ENCODE measurements around the gene CDRT15L2.
"Not testable (repeated sequence)": the region's sequence is repeated elsewhere in the genome, so short reads cannot be mapped to it uniquely, and the experiment has no call there.

CDRT15L2 gene

DNA sequence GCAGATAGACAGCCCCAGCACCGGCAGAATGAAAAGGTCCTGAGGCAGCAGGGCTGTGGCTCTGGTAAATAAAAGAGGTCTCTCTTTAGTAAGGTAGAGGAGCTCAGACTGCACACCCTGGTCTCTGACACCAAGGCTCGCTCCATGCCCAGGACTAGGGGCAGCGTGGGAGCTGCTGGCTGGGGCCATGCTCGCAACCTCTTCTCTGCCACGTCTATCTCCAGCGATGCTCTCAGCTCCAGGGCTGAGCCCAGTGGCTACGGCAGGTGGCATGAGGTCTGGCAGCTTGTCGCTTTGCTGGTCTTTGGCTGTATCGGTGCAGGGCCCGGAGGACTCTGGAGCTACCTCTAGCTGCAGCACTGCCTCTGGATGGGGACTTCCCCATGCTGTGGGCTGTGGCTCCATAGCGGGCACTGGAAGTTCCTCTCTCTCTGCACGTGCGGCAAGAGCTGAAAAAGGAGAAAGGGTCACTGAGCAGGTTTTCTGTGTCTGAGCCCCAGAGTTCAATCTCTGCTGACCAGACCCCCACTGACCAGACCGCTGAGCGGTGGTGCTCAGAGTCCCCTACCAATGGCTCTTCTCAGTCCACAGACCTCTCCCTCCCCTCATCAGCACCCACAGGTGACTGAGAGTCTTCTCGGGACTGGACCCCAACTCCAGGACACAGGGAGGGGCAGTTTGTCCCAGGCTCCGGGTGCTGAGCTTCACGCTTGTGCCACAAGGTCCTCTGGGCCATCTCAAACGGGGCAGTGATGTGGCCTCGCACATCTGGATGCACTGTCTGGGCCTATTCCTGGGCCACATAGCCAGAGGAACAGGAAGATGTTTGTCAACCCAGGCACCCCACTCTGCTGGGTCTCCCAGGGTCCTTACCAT, 24.2 kb upstream of the CDRT15L2 start:
- not testable (repeated sequence) for H3K4me1 ChIP-seq (ENCODE audit: control insufficient read depth, insufficient read depth, low read length, poor library complexity, severe bottlenecking); H3K27ac ChIP-seq (ENCODE audit: low read depth, low read length, severe bottlenecking); H3K36me3 ChIP-seq (ENCODE audit: control insufficient read depth, insufficient read depth, low read length); H3K4me3 ChIP-seq (ENCODE audit: extremely low read depth, insufficient read depth, low read length, poor library complexity, severe bottlenecking); H3K9me3 ChIP-seq (ENCODE audit: control insufficient read depth, low read length)
- WGBS, 2 experiments (ENCODE audit: insufficient coverage in 2 of 2) = 92 to 94% methylated on average over 4 to 7 of the region's 20 CpGs

DNA sequence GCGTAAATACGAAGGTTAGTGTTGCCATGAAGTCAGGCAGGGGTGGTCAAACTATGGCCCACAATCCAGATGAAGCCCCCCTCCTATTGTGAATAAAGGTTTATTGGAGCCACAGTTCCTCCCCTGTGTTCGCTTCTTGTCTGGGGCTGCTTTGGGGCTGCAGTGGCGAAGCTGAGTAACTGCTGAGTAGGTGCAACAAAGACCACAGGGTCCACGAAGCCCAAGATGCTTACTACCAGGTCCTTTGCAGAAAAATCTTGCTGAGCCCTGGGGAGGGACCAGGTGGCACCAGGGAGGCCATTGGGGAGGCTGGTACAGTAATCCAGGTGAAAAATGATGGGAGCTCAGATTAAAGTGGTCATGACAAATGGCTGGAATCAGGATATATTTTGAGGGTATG, 21.4 kb upstream of the CDRT15L2 start:
- H3K4me1 ChIP-seq (ENCODE audit: control insufficient read depth, insufficient read depth, low read length, poor library complexity, severe bottlenecking); H3K27ac ChIP-seq (ENCODE audit: low read depth, low read length, severe bottlenecking); H3K36me3 ChIP-seq (ENCODE audit: control insufficient read depth, insufficient read depth, low read length); H3K4me3 ChIP-seq (ENCODE audit: extremely low read depth, insufficient read depth, low read length, poor library complexity, severe bottlenecking); H3K9me3 ChIP-seq (ENCODE audit: control insufficient read depth, low read length): not testable (repeated sequence)
- WGBS, 2 experiments (ENCODE audit: insufficient coverage in 2 of 2) = 94 to 100% methylated on average over 2 to 3 of the region's 5 CpGs

DNA sequence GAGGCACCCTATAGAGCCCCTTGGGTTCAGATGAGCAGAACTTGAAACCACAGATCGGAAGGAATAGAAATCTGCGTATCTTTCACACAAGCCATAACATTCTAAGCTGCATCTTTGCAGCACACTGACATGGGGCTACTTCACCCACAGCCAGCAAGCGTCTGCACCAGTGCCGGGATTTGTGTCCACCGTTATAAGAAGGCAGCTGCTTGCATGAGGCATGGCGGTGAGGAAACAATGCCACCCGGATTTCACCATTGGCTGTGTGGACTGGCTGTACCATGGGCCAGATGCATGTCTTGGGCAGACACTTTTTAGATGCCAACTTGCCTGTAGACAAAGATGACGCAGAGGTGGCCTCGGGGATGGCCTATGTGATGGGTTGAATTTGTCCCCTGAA, 20.5 kb upstream of the CDRT15L2 start:
- not testable (repeated sequence) for H3K4me3 ChIP-seq (ENCODE audit: extremely low read depth, insufficient read depth, low read length, poor library complexity, severe bottlenecking); H3K36me3 ChIP-seq (ENCODE audit: control insufficient read depth, insufficient read depth, low read length); H3K4me1 ChIP-seq (ENCODE audit: control insufficient read depth, insufficient read depth, low read length, poor library complexity, severe bottlenecking); H3K9me3 ChIP-seq (ENCODE audit: control insufficient read depth, low read length); H3K27ac ChIP-seq (ENCODE audit: low read depth, low read length, severe bottlenecking)
- 93 to 97% methylated on average over 7 to 8 of the region's 9 CpGs for WGBS, 2 experiments (ENCODE audit: insufficient coverage in 2 of 2)

GRCh38 chr17:20562587-20562986, 16.9 kb upstream of the CDRT15L2 start:
- Histone ChIP-seq H3K9me3 (ENCODE audit: control insufficient read depth, low read length) (no peaks in the 10 kb centered on the region), H3K4me3 (ENCODE audit: extremely low read depth, insufficient read depth, low read length, poor library complexity, severe bottlenecking) (no peak overlapping the region), H3K4me1 (ENCODE audit: control insufficient read depth, insufficient read depth, low read length, poor library complexity, severe bottlenecking) (no peaks in the 10 kb centered on the region), H3K27ac (ENCODE audit: low read depth, low read length, severe bottlenecking) (no peak overlapping the region), H3K36me3 (ENCODE audit: control insufficient read depth, insufficient read depth, low read length) (no peaks in the 10 kb centered on the region)
- WGBS, 2 experiments (ENCODE audit: insufficient coverage in 2 of 2) = 90 to 92% methylated on average over 2 of the region's 3 CpGs

GRCh38 chr17:20565245-20565644, 14.3 kb upstream of the CDRT15L2 start:
- 93 to 100% methylated on average over 1 to 4 of the region's 5 CpGs for WGBS, 2 experiments (ENCODE audit: insufficient coverage in 2 of 2)
- not testable (repeated sequence) for H3K36me3 ChIP-seq (ENCODE audit: control insufficient read depth, insufficient read depth, low read length); H3K4me3 ChIP-seq (ENCODE audit: extremely low read depth, insufficient read depth, low read length, poor library complexity, severe bottlenecking); H3K4me1 ChIP-seq (ENCODE audit: control insufficient read depth, insufficient read depth, low read length, poor library complexity, severe bottlenecking); H3K27ac ChIP-seq (ENCODE audit: low read depth, low read length, severe bottlenecking); H3K9me3 ChIP-seq (ENCODE audit: control insufficient read depth, low read length)

- Histone ChIP-seq H3K36me3 (ENCODE audit: control insufficient read depth, insufficient read depth, low read length) (no peaks in the 10 kb centered on the region), H3K4me1 (ENCODE audit: control insufficient read depth, insufficient read depth, low read length, poor library complexity, severe bottlenecking) (no peaks in the 10 kb centered on the region), H3K9me3 (ENCODE audit: control insufficient read depth, low read length) (no peaks in the 10 kb centered on the region), H3K4me3 (ENCODE audit: extremely low read depth, insufficient read depth, low read length, poor library complexity, severe bottlenecking) (no peak overlapping the region), H3K27ac (ENCODE audit: low read depth, low read length, severe bottlenecking) (no peak overlapping the region)
- WGBS, 2 experiments (ENCODE audit: insufficient coverage in 2 of 2) = 90 to 94% methylated on average over 3 to 4 of the region's 5 CpGs
These were observed 13.8 kb upstream of the CDRT15L2 start for GRCh38 chr17:20565711-20566110.

- H3K36me3 ChIP-seq (ENCODE audit: control insufficient read depth, insufficient read depth, low read length); H3K4me1 ChIP-seq (ENCODE audit: control insufficient read depth, insufficient read depth, low read length, poor library complexity, severe bottlenecking); H3K9me3 ChIP-seq (ENCODE audit: control insufficient read depth, low read length); H3K27ac ChIP-seq (ENCODE audit: low read depth, low read length, severe bottlenecking); H3K4me3 ChIP-seq (ENCODE audit: extremely low read depth, insufficient read depth, low read length, poor library complexity, severe bottlenecking): not testable (repeated sequence)
- 76 to 81% methylated on average over 3 to 7 of the region's 12 CpGs for WGBS, 2 experiments (ENCODE audit: insufficient coverage in 2 of 2)
These were observed 12.8 kb upstream of the CDRT15L2 start for GRCh38 chr17:20566736-20567135.

- H3K4me3 ChIP-seq (ENCODE audit: extremely low read depth, insufficient read depth, low read length, poor library complexity, severe bottlenecking); H3K27ac ChIP-seq (ENCODE audit: low read depth, low read length, severe bottlenecking); H3K36me3 ChIP-seq (ENCODE audit: control insufficient read depth, insufficient read depth, low read length); H3K9me3 ChIP-seq (ENCODE audit: control insufficient read depth, low read length); H3K4me1 ChIP-seq (ENCODE audit: control insufficient read depth, insufficient read depth, low read length, poor library complexity, severe bottlenecking): not testable (repeated sequence)
- WGBS, 2 experiments (ENCODE audit: insufficient coverage in 2 of 2) = 50% methylated on average over 1 of the region's 6 CpGs; no CpG with 5 or more reads in 1 of the 2 experiments
These were observed 12.1 kb upstream of the CDRT15L2 start for GRCh38 chr17:20567421-20567820.

GRCh38 chr17:20568604-20569003, 10.9 kb upstream of the CDRT15L2 start:
- H3K4me3 ChIP-seq (ENCODE audit: extremely low read depth, insufficient read depth, low read length, poor library complexity, severe bottlenecking); H3K36me3 ChIP-seq (ENCODE audit: control insufficient read depth, insufficient read depth, low read length); H3K4me1 ChIP-seq (ENCODE audit: control insufficient read depth, insufficient read depth, low read length, poor library complexity, severe bottlenecking); H3K27ac ChIP-seq (ENCODE audit: low read depth, low read length, severe bottlenecking); H3K9me3 ChIP-seq (ENCODE audit: control insufficient read depth, low read length): not testable (repeated sequence)
- 86% methylated on average over 7 to 8 of the region's 8 CpGs for WGBS, 2 experiments (ENCODE audit: insufficient coverage in 2 of 2)

GRCh38 chr17:20571653-20572052, 7.9 kb upstream of the CDRT15L2 start:
- H3K9me3 ChIP-seq (ENCODE audit: control insufficient read depth, low read length); H3K36me3 ChIP-seq (ENCODE audit: control insufficient read depth, insufficient read depth, low read length); H3K27ac ChIP-seq (ENCODE audit: low read depth, low read length, severe bottlenecking); H3K4me3 ChIP-seq (ENCODE audit: extremely low read depth, insufficient read depth, low read length, poor library complexity, severe bottlenecking); H3K4me1 ChIP-seq (ENCODE audit: control insufficient read depth, insufficient read depth, low read length, poor library complexity, severe bottlenecking): not testable (repeated sequence)
- WGBS, 2 experiments (ENCODE audit: insufficient coverage in 2 of 2) = 100% methylated on average over 1 of the region's 13 CpGs; no CpG with 5 or more reads in 1 of the 2 experiments

- not testable (repeated sequence) for H3K4me1 ChIP-seq (ENCODE audit: control insufficient read depth, insufficient read depth, low read length, poor library complexity, severe bottlenecking); H3K4me3 ChIP-seq (ENCODE audit: extremely low read depth, insufficient read depth, low read length, poor library complexity, severe bottlenecking); H3K9me3 ChIP-seq (ENCODE audit: control insufficient read depth, low read length); H3K36me3 ChIP-seq (ENCODE audit: control insufficient read depth, insufficient read depth, low read length); H3K27ac ChIP-seq (ENCODE audit: low read depth, low read length, severe bottlenecking)
- WGBS, 2 experiments (ENCODE audit: insufficient coverage in 2 of 2) = 80% methylated on average over 2 of the region's 8 CpGs; no CpG with 5 or more reads in 1 of the 2 experiments
These were observed 6.3 kb upstream of the CDRT15L2 start for GRCh38 chr17:20573216-20573615.

Measured in mesodermal cell (in vitro differentiated cells).